SIG-M5 treated with dmso at 0.1 percent for 504 hours (cell line): Measurements from ENCODE around the gene SPATA6.
"Not testable (repeated sequence)": the region's sequence is repeated elsewhere in the genome, so short reads cannot be mapped to it uniquely, and the experiment has no call there.

Experiments used
- DNase-seq: peaks from one replicate; lab custom pipeline; 2025; ENCODE audit not compliant: unreplicated experiment; lab: John Stamatoyannopoulos, UW

Gene SPATA6

DNA sequence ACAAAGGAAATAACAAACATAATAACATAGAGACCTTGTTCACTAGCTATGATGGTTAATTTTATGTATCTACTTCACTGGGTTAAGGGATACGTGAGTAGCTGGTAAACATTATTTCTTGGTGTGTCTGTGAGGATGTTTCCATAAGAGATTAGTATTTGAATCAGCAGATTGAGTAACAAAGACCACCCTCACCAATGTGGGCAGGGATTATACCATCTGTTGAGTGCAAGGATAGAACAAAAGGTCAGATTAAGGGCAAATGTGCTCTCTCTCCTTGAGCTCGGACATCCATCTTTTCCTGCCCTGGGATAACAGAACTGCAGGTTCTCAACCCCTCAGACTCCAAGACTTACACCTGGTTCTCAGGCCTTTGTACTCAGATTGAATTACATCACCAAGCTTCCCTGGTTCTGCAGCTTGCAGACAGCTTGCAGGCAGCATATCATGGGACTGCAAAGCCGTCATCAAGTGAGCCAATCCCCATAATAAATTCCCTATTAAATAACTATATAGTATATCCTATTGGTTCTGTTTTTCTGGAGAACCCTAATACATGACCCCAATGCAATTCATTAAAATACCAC is 9.2 kb downstream of the SPATA6 start:
- DNase-seq, result no peak

DNA sequence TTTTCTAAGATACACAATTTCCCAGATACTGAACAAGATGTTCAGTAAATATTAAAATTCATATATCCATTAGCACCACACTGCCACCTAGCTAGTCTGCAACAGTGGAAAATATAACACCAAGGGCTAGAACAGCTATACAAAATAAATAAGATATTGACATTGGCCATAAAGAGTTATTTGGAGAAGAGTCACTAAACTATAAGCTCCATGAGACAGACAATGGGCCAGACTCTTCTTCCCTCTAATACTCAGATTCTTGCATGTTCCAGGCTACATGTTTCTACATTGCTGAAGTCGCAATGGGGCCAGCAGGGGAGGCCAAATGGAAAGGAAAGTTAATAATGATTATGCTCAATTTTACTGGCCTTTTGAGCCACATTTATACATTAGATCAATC is 21.5 kb downstream of the SPATA6 start:
- DNase-seq, result no peak

DNA sequence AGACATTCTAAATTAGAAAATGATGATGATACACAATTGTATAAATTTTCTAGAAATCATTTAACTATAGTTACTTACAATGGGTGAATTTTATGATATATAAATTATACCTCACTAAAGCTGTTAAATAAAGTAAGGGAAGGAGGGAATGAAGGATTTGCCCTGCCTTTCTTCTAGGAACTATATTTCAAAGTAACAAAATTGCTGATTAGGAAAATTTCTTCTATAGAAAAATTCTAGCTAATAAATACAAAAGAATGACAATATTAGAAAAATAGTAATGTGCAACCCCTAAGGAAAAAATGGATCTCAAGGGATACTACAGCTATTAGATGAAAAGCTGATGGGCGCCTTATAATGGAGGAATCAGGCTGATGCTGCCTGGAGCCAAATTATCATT is 23.1 kb downstream of the SPATA6 start:
- DNase-seq, result no peak

DNA sequence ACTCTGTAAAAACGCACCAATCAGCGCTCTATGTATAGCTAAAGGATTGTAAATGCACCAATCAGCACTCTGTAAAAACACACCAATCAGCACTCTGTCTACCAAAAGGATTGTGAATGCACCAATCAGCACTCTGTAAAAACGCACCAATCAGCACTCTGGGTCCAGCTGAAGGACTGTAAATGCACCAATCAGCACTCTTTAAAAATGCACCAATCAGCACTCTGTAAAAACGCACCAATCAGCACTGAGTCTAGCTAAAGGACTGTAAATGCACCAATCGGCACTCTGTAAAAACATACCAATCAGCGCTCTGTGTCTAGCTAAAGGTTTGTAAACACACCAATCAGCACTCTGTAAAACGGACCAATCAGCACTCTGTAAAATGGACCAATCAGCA is 27.8 kb downstream of the SPATA6 start:
- not testable (repeated sequence) for DNase-seq

DNA sequence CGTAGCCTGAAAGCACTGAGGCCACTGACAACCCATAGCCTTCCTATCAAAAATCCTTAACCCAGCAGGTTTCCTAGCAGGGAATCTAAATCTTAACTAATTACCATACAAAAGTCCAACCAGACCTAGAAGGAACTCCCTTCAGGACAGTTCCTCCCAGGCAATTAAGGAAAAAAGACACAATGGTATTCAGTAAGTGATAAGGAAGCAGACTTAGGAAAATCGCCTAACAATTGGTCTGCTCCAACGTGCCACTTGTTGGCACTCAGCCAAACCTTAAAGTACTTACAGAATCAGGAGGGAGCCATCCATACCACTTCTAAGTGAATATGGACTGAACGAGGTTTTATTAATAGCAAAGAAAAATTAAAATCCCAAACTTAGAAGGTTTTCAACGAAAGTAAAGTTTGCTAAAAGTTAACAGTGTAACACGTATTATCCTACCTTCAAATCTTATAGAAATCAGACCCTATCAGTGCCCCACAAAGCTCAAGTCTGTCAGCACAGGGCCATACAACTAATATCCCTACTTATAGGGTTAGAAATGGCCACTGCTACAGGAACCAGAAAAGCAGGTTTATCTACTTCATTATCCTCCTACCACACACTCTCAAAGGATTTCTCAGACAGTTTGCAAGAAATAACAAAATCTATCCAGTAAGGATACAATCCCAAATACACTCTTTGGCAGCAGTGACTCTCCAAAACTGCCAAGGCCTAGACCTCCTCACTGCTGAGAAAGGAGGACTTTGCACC is 29.0 kb downstream of the SPATA6 start:
- peak; percentile 9 for DNase-seq

DNA sequence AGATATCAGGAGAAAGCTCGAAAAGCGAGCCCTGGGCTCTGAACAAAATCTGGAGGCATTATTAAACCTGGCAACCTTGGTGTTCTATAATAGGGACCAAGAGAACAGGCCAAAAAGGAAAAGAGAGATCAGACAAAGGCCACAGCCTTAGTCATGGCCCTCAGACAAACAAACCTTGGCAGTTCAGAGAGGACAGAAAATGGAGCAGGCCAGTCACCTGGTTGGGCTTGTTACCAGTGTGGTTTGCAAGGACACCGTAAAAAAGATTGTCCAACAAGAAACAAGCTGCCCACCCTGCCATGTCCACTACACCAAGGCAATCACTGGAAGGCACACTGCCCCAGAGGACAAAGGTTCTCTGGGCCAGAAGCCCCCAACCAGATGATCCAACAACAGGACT is 31.2 kb downstream of the SPATA6 start:
- not testable (repeated sequence) for DNase-seq

DNA sequence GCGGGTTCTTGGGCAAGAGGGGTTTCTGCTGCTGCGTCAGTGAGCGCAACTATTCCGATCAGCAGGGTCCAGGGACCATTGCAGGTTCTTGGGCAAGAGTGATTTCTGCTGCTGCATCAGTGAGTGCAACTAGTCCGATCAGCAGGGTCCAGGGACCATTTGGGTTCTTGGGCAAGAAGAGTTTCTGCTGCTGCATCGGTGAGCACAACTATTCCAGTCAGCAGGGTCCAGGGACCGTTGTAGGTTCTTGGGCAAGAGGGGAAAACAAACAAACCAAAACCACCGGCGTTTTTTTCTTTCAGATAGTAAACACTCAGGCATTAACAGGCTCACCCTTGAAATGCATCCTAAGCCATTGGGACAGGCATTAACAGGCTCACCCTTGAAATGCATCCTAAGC is 32.6 kb downstream of the SPATA6 start:
- no peak for DNase-seq

DNA sequence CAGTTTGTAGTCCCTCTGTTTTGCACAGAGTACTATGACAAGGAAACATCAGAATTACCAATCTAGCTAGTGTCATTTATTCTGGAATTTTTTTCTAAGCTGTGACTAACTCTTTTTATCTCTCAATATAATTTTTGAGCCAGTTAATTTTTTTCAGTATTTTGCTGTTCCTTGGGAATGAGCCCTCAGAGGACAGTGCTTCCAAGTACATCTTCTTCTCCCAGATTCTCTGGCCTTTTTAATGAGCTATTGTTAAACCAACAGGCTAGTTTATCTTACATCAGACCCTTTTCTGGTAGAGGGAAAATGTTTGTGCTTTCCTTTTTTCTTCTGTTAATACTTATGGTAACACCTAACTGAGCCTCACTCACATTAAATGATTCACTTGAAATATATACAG is 34.6 kb downstream of the SPATA6 start:
- not testable (repeated sequence) for DNase-seq

DNA sequence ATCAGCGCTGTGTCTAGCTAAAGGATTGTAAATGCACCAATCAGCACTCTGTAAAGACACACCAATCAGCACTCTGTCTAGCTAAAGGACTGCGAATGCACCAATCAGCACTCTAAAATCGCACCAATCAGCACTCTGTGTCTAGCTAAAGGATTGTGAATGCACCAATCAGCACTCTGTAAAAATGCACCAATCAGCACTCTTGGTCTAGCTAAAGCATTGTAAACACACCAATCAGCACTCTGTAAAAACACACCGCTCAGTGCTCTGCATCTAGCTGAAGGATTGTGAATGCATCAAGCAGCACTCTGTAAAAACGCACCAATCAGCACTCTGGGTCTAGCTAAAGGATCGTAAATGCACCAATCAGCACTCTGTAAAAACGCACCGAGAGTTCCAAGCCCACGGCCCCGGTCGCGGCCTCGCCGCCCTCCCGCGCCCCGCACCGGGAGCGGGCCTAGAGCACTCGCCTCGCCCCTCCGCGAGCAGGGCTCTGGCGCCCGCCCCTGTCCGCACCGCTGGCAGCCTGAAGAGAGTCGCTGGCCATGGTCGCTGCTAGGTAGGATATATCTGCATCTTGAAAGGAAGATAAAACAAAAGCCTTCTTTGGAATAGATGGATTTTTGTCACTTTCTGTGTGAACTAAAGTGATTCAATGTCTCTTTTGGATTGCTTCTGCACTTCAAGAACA is 36.5 kb downstream of the SPATA6 start:
- not testable (repeated sequence) for DNase-seq

DNA sequence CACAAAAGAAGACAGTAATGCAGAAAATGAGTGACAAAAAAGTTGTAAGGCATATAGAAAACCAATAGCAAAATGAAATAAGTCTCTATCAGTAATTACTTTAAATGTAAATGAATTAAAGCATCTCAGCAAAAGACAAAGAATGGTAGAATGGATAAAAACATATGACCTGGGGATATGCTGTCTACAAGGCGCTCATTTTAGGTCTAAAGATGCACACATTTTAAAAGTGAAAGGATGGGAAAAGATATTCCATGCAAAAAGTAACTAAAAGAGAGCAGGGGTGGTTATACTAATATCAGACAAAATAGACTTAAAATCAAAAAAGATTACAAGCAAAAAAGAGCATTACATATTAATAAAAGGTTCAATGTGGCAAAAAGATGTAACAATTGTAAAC is 41.2 kb downstream of the SPATA6 start:
- DNase-seq, result no peak

DNA sequence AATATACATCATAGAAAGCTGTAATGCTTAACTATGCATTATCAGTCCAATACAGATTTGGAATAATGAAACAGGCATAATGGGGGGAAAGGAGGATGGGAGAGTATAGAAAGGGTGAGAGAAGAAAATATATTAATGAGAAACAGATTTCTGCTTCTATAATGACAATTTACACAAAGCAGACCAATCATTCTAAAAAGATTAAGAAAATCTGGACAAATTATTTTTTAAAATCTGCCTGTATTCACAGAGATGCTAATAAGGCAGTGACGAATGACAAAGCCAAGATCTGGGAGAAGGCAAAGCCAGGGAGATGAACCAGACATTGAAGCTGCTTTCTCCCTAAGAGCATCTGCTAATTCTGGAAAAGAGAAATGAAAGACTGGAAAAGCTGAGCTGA is 50.0 kb downstream of the SPATA6 start:
- DNase-seq, result no peak

DNA sequence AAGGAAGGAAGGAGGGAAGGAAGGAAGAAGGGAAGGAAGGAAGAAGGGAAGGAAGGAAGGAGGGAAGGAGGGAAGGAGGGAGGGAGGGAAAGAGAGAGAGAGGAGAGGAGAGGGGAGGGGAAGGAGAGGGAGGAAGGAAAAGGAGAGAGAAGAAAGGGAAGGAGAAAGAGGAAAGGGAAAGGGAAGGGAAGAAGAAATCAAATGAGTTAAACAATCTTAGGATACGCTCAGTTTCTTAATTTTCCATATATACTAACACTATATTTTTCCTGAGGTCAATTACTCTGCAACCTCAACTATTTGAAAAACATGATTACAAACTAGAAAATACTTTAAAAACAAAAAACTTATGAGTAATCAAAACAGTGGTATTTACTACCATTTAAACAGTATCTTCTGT is 53.3 kb downstream of the SPATA6 start:
- DNase-seq, result no peak

DNA sequence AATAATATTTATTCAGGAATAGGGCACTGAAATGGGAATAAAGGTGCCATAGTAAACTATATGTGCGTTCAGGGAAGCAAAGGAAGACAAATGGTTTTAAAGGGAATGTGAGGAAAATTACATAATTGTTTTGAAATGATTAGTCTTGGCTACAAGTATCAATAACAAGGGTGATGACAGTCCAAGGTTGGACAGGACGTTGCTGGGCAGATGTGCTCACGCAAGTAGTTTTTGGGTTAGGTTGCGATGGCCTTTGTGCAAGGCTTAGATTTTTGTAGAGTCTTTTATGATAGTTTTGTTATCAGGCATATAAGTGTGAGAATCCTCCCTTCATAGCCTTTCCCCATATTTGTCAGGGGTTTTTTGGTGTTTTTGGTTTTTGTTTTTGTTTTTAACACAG is 57.0 kb downstream of the SPATA6 start:
- no peak for DNase-seq

DNA sequence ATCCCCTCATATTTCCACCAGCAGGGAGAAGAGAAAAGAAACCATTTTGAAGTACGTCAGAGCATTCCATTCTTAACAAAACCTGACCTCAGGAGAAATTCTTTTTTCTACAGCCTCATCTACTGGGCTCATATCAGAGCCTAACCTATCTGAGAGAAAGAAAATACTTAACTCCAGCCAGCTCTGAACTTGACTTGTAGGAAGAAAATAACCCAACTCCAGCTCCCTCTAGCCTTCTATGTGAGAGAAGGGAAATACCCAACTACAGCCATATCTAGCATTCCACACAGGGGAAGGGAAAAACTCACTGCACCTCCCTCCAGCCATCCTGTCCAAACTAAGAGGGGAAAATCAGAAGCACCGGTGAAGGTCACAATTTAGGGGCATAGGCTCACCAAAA is 57.7 kb downstream of the SPATA6 start:
- no peak for DNase-seq

DNA sequence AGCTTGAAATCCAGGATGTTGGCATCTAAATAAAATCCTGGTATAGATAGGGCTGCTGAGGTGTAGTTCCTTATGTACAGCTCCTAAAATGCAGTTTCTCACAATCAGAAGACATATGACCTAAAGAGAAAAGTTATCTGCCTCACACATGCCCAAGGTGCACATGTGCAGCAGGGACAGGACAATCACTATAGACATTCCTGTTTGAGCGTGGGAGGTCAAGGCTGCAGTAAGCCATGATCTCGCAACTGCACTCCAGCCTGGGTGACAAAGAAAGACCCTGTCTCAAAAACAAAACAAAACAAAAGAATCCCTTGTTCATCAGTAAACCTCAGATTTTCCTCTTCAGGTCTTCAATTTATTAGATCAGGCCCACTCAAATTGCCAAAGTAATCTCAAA is 66.1 kb downstream of the SPATA6 start:
- no peak for DNase-seq

DNA sequence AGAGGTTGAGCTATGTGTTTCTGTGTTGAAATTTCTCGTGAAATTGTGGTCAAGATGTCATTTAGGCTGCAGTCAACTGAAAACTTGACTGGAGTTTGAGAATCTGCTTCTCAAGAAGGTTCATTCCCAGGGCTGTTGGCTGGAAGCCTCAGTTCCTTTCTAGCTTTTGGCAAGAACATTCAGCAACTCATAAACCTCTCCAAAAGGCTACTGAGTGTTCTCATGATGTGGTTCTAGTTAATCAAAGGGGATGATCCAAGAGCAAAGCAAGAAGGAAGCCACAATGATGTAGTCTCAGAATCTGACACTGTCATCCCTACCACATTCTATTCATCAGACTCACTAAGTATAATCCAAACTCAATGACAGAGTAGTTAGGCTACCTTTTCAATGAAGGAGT is 66.6 kb downstream of the SPATA6 start:
- DNase-seq, result no peak

DNA sequence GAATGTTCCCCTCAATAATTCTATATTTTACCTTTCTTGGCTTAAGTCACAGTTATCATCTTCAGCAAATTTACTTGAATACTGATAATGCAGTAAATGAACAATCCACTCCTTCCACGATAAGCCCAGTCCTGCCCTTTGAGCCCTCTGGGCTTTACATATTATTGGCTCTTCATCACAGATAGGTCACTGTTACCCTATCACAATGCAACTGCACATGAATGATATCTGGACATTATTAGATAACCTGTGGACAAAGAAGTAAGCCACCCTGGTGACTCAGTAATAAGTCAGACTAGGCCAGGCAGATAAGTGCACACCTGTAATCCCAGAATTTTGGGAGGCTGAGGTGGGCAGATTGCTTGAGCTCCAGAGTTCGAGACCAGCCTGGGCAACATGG is 69.4 kb downstream of the SPATA6 start:
- DNase-seq, result no peak

DNA sequence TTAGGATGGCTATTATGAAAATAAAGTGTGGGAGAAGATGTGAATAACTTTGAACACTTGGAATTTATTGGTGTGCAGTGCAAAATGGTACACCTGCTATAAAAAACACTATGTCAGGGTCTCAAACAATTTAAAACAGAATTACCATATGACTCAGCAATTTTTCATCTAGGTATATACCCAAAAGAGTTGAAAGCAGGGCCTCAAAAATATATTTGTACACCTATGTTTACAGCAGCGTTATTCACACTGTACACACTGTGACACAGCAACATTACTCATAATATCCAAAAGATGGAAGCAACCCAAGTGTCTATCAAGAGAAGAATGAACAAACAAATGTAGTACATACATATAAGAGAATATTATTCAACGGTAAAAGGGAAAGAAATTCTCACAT is 75.8 kb downstream of the SPATA6 start:
- no peak for DNase-seq

DNA sequence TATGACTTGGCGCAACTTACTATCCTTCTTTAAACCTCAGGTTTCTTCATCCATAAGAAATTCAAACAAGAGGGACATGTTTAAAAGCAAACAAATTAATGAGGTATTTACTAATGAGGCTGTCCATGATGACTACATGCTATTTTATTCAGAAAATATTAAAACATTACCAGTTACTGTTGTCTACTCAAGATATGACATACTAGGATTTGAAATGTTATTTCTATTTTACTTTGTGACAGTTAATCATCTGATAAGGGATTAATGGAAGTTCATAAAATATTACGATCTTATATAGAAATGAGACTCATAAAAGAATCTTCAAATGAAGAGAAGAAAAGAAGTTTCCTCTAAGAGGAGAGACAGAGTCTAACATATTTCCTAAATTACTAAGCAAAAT is 80.1 kb downstream of the SPATA6 start:
- DNase-seq, result no peak

DNA sequence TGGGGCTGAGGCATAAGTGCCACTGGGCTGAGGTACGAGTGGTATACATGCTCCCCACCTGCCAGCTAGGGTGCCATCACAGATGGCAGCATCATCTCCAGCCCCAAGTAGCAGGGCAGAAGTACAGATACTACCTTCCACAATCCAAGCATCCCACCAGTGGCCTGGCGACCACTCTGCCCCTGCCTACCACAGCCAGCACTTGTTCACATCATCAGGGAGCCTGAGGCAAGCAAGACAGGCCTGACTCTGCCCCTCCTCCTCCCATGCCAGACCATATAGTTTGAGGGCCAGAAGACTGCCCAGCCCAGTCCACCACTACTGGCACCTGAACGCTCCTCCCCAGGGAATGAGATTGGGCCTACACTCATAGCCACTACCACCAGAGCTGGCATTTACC is 84.6 kb downstream of the SPATA6 start:
- DNase-seq, result no peak

DNA sequence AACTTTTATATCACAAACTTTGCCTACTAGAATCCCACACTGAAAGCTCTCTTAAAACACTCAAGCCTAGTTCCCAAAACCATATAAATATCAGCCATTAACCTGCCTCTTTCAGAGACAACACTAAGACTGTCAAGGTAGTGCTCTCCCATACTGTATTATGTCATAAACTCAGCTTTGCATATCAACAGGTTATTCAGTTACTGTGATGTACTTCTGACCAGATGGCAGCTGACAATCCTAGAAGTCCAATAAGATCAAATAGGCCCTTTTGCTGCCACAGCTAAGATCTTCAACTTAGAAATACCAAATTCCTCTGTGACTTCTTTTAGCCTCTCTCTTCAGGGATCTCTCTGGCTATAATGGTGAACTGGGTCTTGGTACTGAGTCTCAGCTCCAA is 97.2 kb downstream of the SPATA6 start:
- DNase-seq, result no peak

DNA sequence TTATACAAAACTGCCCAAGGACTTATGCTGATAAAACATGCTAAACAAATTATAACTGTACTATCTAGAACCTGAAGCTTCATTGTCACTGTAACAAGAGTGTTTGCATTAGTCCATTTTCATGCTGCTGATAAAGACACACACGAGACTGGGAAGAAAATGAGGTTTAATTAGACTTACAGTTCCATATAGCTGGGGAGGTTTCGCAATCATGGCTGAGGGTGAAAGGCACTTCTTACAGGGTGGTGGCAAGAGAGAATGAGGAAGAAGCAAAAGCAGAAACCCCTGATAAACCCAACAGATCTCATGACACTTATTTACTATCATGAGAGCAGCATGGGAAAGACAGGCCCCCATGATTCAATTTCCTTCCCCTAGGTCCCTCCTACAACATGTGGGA is 100.4 kb downstream of the SPATA6 start:
- peak; percentile 1 for DNase-seq
